ENCODE measurements around the gene FH.

Gene FH

GRCh38 chr1:241520080-241520465 lies 518 bp upstream of the FH start:
- no peak for DNase-seq

- DNase-seq: peak; percentile 36
Measured at GRCh38 chr1:241518476-241519307, 863 bp downstream of the FH start.

GRCh38 chr1:241513378-241513777 lies 6.2 kb downstream of the FH start:
- no peak for DNase-seq

- no peak for DNase-seq
Measured at GRCh38 chr1:241507189-241507863, 12.2 kb downstream of the FH start.

- DNase-seq: no peak
Measured at GRCh38 chr1:241503444-241503843, 16.1 kb downstream of the FH start.

- DNase-seq: no peak
Measured at GRCh38 chr1:241499910-241500309, 19.6 kb downstream of the FH start.

GRCh38 chr1:241495741-241496140 lies 23.8 kb downstream of the FH start:
- DNase-seq: no peak

- DNase-seq: no peak
Measured at GRCh38 chr1:241488739-241489138, 30.8 kb downstream of the FH start.

- DNase-seq: no peak
Measured at GRCh38 chr1:241485554-241485992, 34.0 kb downstream of the FH start.

GRCh38 chr1:241485145-241485544 lies 34.4 kb downstream of the FH start:
- DNase-seq: no peak

- no peak for DNase-seq
Measured at GRCh38 chr1:241482761-241483250, 36.7 kb downstream of the FH start.

- no peak for DNase-seq
Measured at GRCh38 chr1:241479294-241479693, 40.3 kb downstream of the FH start.

GRCh38 chr1:241475671-241476070 lies 43.9 kb downstream of the FH start:
- DNase-seq: no peak

- DNase-seq: no peak
Measured at GRCh38 chr1:241473026-241473425, 46.5 kb downstream of the FH start.

GRCh38 chr1:241470908-241471590 lies 48.5 kb downstream of the FH start:
- DNase-seq: no peak

- DNase-seq: no peak
Measured at GRCh38 chr1:241470361-241470760, 49.2 kb downstream of the FH start.

GRCh38 chr1:241465673-241466072 lies 53.9 kb downstream of the FH start:
- DNase-seq: no peak

- no peak for DNase-seq
Measured at GRCh38 chr1:241464985-241465384, 54.6 kb downstream of the FH start.

- no peak for DNase-seq
Measured at GRCh38 chr1:241462391-241462790, 57.2 kb downstream of the FH start.

- no peak for DNase-seq
Measured at GRCh38 chr1:241460098-241460873, 59.3 kb downstream of the FH start.

- no peak for DNase-seq
Measured at GRCh38 chr1:241459186-241459802, 60.3 kb downstream of the FH start.

GRCh38 chr1:241457421-241457820 lies 62.1 kb downstream of the FH start:
- DNase-seq: no peak

Data from NK-92 treated with Interleukin-12 subunit alpha and Interleukin-12 subunit beta, amount 100 ng/mL, for 24 hours (cell line).